Skeletal muscle cell (primary cell): ENCODE data around the gene CHD2.
"Not testable (repeated sequence)": the region's sequence is repeated elsewhere in the genome, so short reads cannot be mapped to it uniquely, and the experiment has no call there.

Experiments used
- DNase-seq: peaks from one replicate; pipeline ENCODE4 v3.0.0-alpha.2; 2010; ENCODE audit warnings: low read depth
- H3K4me3 ChIP-seq: 2 replicates; pipeline ENCODE4 v1.5.1; 2011; ENCODE audit warnings: low read depth, mild to moderate bottlenecking, control low read depth, low read length, moderate library complexity

CHD2 gene

DNA sequence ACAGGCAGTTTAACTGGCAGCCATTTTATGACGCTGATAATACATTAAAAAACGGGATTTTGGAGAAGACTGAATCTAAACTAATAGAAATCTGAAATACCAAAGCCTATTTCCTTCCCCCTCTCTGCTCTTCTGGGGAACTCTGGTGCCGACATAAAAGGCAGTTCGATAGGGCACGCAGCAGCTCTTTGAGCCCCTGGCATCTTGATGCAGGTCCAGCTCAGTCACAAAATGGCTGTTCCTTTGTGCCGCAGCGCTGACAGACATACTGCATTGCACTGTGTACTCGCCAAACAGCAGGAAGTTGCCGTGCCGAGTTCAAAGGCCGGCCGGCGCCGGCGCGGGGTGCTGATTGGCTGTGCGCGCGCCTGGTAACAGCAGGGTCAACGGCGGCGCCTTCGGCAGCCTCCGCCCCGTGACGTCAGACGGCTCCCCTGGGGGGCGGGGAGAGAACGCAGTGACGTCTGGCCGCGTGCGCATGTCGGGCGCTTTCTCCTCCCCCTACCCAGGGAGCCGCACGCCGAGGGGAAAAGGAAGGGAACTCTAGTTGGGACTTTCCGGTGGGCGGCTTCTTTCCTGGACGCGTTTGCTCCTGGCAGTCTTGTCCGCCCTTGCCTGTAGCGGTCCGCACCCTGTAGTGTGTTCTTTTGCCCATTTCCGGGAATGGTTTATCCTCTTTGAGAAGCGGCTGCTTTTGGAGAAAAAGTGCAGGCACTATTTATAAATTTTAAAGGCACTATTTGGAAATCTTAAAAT, 4.0 kb downstream of the CHD2 start:
- peak overlapping the region; percentile 63 for H3K4me3 ChIP-seq

DNA sequence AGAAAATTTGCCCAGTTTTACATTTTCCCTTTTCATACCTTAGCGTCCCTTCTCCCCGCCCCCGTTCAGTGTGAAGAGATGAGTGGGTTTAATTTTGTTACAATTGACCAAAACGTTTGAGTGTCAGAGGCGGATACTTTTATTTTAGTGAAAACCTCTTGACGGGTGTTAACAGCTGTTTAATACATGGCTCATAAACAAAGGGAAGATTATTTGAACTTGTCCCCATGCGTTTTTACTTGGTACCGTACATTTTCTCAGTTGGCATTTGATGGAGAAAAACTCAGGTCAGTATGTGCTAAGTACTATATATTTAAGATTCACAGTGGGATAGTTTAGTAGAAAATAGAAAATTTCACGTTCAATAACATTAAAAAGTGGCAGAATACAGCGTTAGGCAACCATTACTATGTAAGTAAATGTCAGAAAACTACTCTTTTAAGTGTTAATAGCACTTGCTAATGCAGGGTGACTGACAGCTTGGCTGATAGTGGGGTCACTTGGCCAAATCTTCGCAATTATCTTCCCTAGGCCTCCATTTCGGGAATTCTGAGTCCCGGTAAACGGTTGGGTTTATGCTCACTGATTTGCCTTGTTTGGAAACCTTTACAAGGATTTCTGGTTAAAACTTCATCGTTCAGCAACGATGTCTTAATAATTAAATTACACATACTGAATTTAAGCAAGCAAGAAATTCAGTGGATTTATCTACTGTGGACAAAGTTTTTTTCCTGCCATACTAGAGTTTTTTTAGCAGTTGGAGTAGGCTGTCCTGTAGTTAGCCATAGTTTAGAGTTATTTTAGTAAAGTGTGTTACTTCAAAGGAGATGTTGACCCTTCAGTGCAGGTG, 4.8 kb downstream of the CHD2 start:
- peak overlapping the region; percentile 55 for H3K4me3 ChIP-seq
- DNase-seq, result no peak

More for the DNA sequence above, 4.0 kb downstream of the CHD2 start:
- peak; percentile 96 for DNase-seq

DNA sequence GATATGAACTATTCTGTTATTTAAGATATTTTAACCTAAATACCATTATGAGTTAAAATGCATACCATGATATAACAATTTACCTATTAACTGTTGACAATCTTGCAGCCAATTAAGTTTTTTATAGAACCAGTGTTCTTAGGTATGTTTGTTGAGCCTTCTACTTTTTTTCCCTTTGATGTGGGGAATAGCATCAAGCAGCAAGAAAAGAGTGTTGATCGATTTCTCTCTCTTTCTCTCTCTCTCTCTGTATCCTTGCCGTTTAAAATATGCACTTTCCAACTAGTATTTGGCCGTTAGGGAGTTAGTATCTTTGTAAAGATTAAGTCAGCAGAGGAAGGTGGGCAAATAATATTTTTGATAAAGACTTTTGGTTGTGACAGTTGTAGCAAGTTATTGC, 5.9 kb downstream of the CHD2 start:
- DNase-seq, result no peak
- no peak overlapping the region for H3K4me3 ChIP-seq

DNA sequence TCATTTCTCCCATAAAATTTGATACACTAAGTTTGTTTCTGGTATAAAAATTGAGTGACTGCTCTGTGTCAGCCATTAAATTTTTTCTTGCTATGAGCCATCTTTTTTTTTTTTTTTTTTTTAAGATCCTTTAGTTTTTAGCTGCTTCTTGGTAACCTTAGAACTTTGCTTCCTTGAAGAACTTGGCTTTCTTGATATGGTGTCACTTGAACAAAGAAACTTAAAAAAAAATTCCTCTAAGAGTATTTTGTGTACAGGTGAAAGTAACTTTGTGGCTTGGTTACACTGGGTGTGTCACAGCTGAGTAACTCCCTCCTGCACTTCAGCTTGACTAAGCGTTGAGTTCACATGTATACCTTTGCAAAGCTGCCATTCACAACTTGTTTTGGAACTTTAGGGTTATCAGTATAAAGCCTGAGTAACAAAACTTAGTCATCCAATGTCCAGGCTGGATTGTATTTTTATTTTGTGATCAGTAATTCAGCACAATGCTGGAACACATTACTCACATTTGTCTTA, 6.5 kb downstream of the CHD2 start:
- DNase-seq, result no peak

DNA sequence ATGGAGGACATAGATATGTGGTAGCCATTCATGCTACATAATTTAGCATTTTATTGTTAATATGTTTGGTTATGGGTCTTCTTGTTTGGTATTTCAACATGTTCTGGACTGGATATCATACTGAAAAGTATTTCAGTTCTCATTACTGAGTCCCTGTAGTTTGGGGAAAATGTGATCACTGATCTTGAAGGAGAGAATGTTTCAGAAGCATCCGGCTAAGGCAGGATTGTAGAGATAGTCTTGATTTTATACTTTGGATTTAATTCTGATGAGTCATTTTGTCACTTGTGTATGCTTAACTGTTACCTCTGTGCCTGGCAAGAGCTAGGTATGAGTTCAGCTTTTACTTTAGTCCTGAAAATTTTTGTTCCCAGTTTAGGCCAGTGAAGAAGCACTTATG, 7.1 kb downstream of the CHD2 start:
- DNase-seq, result no peak
- H3K4me3 ChIP-seq, result no peak overlapping the region

More for the DNA sequence above, 6.5 kb downstream of the CHD2 start:
- H3K4me3 ChIP-seq, result peak overlapping the region; percentile 14

DNA sequence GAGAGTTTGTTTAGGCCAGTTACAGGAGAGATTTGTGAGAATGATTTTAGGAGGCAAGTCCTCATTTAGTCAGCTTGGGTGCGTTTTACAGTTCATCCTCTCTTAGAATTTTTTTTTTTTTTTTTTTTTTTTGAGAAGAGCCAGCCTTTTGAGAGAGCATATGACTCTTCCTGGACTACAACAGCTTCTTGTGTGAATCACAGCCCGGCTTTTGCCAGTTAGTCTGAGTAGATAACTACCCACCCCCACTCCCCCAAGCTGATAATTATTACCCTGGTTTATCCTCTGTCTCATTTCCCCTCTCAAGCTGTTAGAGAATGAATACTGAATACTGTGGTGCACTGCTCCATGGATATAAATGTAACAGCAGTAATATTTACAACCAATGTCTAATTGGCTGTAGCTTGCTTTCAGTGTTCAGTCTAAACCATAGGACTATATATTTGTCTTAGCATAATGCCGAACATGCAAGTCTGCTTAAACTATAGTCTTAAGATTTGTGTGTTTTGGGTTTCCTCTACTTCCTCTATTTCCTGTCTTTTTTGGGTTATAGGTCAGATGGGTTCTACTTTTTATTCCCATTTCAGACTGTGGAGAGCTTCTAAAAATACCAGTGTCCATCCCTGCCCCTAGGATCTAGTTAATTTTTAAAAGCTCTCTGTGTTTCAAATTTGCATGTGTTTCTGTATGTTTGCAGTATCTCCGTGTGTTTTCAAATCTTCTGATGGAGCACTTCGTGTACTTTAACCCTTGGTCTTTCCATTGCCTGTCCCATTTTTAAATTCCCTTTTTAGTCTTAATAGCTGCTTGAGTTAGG, 8.0 kb downstream of the CHD2 start:
- peak; percentile 49 for DNase-seq

DNA sequence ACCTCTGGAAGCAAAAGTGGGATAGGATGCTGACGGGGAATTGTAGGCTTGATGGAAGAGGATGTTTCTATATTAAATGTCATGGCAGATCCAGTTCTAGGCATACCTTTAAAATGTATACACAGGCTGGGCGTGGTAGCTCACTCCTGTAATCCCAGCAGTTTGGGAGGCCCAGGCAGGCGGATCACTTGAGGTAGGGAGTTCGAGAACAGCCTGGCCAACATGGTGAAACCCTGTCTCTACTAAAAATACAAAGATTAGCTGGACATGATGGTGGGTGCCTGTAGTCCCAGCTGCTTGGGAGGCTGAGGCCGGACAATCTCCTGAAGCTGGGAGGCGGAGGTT, 8.6 kb downstream of the CHD2 start:
- DNase-seq, result no peak
- peak overlapping the region; percentile 1 for H3K4me3 ChIP-seq

More for the DNA sequence above, 8.0 kb downstream of the CHD2 start:
- H3K4me3 ChIP-seq, result peak overlapping the region; percentile 5

DNA sequence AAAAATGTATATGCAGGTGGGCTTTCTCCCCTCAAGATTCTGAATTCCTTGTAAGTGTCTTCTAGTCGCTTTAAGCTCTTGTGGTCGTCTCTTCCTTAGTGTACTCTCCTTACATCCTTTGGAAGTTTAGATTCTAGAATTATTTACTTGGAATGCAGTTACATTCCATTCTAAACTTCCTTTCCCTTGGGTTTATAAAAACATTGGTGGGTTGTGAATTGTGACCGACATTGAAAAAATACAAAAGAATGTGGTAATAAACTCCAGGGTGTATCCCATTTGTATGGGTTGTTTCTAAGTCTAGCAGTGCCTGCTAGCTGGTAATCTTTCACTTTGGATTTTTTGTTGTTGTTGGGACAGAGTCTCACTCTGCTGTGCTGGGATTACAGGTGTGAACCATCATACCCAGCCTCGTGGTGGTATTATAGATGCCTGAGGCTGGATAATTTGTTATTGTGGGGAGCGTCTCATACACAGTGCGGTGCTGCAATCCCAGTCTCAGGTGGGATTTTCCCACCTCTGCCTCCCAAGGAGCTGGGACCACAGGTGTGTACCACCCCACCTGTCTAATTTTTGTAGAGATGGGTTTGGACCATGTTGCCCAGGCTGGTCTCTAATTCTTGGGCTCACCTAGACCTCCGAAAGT, 9.1 kb downstream of the CHD2 start:
- DNase-seq, result no peak

DNA sequence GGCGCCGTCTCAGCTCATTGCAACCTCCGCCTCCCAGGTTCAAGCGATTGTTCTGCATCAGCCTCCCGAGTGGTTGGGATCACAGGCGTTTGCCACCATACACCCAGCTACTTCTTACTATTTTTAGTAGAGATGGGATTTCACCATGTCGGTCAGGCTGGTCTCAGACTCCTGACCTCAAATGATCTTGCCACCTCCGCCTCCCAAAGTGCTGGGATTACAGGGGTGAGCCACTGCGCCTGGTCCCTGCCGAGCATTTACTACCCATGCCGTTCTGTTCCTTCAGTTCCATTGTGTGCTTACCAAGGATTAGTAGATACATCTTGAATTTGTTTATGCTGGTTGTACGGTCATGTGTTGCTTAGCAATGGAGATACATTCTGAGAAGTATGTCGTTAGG, 10.3 kb downstream of the CHD2 start:
- H3K4me3 ChIP-seq, result no peak overlapping the region
- DNase-seq, result no peak

More for the DNA sequence above, 9.1 kb downstream of the CHD2 start:
- H3K4me3 ChIP-seq, result no peak overlapping the region

DNA sequence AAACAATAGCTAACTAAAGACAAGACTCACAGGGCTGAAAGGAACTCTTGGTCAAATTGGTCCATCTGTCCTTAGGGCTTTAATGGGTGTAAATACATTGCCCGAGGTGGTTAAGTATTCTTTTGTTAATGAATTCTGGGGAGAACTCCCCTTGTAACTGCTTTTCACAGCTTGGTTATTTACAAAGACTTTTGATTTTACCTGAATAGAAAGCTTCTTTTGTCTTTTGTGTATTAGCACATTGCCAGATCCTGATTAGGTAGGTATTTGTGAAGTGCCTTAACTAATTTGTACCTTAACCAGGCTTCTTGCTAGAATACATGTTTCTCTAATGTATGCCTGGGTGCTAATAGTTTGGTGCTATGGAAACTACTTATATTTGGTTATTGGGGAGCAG, 14.0 kb downstream of the CHD2 start:
- no peak overlapping the region for H3K4me3 ChIP-seq
- no peak for DNase-seq

DNA sequence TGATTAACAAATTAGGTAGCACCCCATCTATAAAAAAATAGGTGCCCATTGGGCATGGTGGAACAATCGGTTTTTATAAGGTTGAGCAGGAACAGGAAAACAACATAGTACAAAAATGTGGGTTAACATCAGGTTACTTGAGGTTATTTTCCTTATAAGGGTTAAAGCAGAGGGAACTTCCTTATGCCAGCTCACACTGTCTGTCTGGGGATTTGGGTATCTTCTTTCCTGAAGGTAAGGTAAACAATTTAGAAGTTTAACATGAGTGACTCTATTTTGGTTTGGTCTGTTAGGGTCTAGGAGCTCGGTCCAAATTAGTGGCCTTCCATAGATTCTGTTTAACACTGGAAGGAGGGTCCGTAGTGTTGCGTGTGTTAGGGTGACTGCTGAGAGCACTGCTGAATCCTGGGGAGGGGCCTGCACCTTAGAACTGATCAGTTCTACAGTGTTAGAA, 14.7 kb downstream of the CHD2 start:
- no peak overlapping the region for H3K4me3 ChIP-seq
- DNase-seq, result no peak

DNA sequence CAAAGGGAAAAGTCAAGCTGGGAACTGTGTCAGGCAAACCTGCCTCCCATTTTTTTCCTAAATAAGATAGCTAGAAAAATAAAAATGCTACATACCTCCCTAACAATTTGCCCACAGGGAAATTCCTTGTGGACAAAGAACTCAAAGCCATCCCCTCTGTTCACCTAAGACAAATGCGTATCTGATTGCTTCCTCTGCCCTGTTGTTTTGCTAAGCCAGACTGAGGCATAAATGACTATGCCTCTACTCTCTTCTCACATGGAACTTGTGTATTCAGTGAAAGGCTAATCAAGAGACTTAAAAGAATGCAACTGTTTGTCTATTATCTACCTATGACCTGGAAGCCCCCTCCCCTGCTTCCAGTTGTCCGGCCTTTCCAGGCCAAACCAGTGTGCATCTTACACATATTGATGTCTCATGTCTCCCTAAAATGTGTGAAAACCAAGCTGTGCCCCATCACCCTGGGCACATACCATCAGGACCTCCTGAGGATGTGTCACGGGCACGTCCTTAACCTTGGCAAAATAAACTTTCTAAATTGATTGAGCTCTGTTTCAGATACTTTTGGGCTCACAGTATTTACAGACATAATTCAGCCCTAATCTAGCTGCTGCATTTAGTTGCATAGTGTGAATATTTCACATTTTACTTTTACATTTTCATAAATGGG, 15.8 kb downstream of the CHD2 start:
- H3K4me3 ChIP-seq, result no peak overlapping the region
- DNase-seq, result no peak

DNA sequence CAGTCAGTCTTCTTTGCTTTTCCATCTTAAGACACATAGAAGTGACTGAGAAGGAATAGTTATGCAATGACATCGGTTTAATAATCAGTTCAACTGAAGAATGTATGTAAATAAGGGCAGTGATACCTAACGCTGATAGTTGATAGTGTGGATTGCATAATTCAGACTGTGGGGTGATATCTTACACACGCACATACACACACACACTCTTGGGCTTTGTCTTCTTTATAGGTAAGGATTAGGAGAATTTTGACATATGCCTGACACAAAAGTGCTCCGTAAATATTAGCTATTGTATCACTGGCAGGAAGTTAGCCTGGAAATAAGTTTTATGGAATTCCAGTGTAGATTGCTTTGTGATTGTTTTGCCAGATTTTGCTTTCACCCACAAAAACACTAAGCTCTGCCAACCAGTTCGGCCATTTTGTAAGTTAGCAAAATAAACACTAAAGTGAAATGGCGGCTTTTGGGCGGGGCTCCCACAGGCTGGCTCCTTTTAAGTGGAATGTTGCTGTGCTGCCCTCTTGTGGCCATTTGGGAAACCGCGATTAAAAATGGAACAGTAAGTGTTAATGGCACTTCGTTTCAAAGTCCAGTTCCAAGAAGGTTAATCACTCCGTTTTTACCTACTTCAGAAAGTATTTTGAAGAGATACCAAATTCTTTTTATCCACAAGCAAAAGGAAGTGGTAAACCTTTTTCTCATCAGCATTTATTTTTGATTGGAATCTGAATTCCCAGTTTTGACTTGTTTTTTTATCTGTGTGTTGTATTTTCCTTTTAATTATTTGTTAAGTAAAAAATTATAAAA, 17.7 kb downstream of the CHD2 start:
- peak; percentile 69 for DNase-seq
- H3K4me3 ChIP-seq, result no peak overlapping the region

DNA sequence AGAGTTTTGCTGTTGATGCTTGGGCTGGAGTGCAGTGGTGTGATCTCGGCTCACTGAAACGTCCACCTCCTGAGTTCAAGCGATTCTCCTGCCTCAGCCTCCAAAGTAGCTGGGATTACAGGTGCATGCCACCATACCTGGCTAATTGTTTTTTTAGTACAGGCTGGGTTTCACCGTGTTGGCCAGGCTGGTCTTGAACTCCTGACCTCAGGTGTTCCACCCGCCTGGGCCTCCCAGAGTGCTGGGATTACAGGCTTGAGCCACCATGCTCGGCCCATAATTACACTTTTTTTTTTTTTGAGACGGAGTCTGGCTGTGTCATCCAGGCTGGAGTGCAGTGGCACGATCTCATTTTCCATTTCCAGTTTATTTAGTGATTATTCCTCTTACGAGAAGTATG, 18.8 kb downstream of the CHD2 start:
- not testable (repeated sequence) for DNase-seq, H3K4me3 ChIP-seq

DNA sequence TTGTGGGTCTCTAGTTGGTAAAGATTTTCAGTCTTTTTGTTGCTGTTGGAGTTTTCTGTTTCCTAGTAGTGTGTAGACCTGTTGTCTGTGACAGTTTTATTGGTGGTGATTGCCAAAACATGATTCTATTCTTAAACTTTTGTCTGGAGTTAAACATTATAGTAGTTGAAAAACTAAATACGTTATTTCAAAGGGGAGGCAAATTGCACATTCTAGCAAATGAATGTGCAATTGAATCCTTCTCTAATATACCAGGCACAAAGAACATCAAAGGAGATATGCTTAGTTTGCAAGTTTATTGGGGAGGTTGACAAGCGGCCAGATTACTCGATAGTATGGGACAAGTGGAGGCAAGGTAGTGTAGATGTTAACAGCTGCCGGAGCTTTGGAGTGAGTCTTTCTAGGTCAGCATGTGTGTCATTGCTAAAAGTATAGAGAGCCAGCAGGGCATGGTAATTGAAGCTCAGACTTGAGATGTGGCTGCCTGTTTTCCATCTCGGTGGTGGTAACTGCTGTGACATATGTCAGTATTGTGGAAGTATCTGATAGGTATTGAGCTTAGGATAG, 20.6 kb downstream of the CHD2 start:
- DNase-seq, result no peak
- H3K4me3 ChIP-seq, result no peak overlapping the region

DNA sequence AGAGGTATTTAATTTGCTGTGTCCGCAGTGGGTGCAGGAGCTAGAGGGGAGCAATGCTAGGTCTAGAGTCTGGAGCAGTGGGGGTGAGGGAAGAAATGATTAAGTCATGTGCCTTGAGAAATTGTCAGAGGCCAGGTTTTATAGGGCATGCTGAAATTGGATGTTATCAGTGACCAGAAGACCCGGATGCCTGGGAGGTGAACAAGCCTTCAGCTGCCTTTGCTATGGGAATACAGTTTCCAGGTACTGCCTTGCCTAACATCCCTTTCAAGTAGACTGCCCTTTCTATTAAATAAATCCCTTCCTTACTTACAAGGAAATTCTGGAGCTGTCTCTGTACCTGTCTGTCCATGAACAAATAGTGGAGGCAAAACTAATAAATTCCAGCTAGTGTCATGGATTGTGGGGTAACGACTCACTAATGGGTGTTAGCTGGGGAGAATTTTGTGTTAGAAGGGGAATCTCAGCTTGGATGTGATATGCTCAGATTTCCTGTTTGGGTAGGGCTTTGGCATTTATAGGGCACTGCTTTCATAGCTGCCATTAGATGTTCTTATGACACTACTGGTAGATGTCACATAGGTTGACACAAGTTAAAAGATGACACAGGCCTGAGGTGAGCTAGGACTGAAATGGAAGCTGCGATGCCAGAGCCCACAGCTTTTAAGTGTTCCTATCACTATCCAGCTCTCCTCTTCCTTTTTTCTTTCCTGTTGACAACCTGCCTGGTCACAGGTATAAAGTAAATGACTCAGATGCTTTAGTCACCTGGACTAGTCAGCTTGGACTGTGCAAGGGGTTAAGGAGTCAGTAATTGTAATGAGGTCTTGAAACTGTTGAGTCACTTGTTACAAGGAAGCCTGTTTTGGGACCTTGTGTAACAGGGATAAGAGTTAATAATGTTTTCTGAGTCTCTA, 21.3 kb downstream of the CHD2 start:
- H3K4me3 ChIP-seq, result no peak overlapping the region
- no peak for DNase-seq
